H1 (cell line): ENCODE data around the gene CFP. TPM values are rescaled to one million over a fixed set of nuclear protein-coding genes. Genes with fewer than 3 reads are reported as not detected.

Source experiments
- CTCF ChIA-PET: fragments of 300-600 bp; sonication (Branson Sonifier 250); formaldehyde crosslinking; loops from one replicate; lab custom pipeline; 2021; ENCODE audit not compliant: partially characterized antibody; lab: Charles Lee
- POLR2A ChIA-PET: fragments of 300-600 bp; sonication (Branson Sonifier 250); formaldehyde crosslinking; loops from one replicate; lab custom pipeline; 2021; ENCODE audit warnings: inconsistent platforms; ENCODE audit not compliant: partially characterized antibody; lab: Charles Lee
- DNase-seq, 2 experiments: peaks; one replicate each; pipeline versions ENCODE4 v3.0.0 to v3.0.0-alpha.2; 2010 to 2022; ENCODE audit warnings: low spot score in 2 of 2, low read depth in 1 of 2, mixed read lengths in 1 of 2
- FAIRE-seq: peaks from 2 replicates; lab custom pipeline; 2011; peaks lifted over from hg19 to GRCh38; lab: Jason Lieb, UNC
- H2AFZ ChIP-seq: 2 replicates; pipeline ENCODE4 v1.8.1; 2012; ENCODE audit warnings: low read length, inconsistent platforms
- H2AK5ac ChIP-seq: 2 replicates; pipeline ENCODE4 v1.6.1; 2013; ENCODE audit warnings: low read depth, low read length
- H2BK120ac ChIP-seq: replicated peaks from 2 replicates; pipeline ENCODE3; 2013; ENCODE audit warnings: low read depth, low read length, inconsistent platforms
- H2BK12ac ChIP-seq: 2 replicates; pipeline ENCODE4 v1.6.1; 2013; ENCODE audit warnings: low read depth, low read length
- H2BK15ac ChIP-seq: 2 replicates; pipeline ENCODE4 v1.6.1; 2013; ENCODE audit warnings: low read length
- H2BK20ac ChIP-seq: 2 replicates; pipeline ENCODE4 v1.6.1; 2013; ENCODE audit warnings: low read length
- H2BK5ac ChIP-seq: 2 replicates; pipeline ENCODE4 v1.6.1; 2013; ENCODE audit warnings: low read depth, low read length
- H3K14ac ChIP-seq: 2 replicates; pipeline ENCODE4 v1.6.1; 2013; ENCODE audit warnings: inconsistent platforms; ENCODE audit not compliant: insufficient read length
- H3K18ac ChIP-seq: 2 replicates; pipeline ENCODE4 v1.6.1; 2013; ENCODE audit warnings: low read length; ENCODE audit errors: extremely low read depth
- H3K23ac ChIP-seq: 2 replicates; pipeline ENCODE4 v1.6.1; 2013; ENCODE audit warnings: inconsistent platforms; ENCODE audit not compliant: insufficient read length
- H3K23me2 ChIP-seq: 2 replicates; pipeline ENCODE4 v1.6.1; 2013; ENCODE audit warnings: low read depth, low read length
- H3K27ac ChIP-seq: 2 replicates; pipeline ENCODE4 v1.6.1; 2011; ENCODE audit warnings: low read depth, low read length, inconsistent platforms
- H3K27me3 ChIP-seq, 4 experiments: replicated peaks in 1 of 4; 1 replicate in 1 of 4; 2 replicates in 3 of 4; pipeline versions ENCODE4 v1.6.1 to v1.8.1; 2011 to 2013; ENCODE audit warnings: low read length in 3 of 4, mild to moderate bottlenecking in 3 of 4, inconsistent platforms in 2 of 4, mixed read lengths in 2 of 4, moderate library complexity in 1 of 4; ENCODE audit not compliant: control insufficient read depth in 3 of 4, insufficient read depth in 3 of 4; ENCODE audit errors: extremely low read depth in 1 of 4
- H3K36me3 ChIP-seq, 4 experiments: 2 replicates each; pipeline versions ENCODE4 v1.6.1 to v1.8.1; 2011 to 2013; ENCODE audit warnings: mild to moderate bottlenecking in 4 of 4, low read length in 3 of 4, moderate library complexity in 2 of 4, control low read depth in 1 of 4, inconsistent platforms in 1 of 4; ENCODE audit not compliant: insufficient read depth in 4 of 4, control insufficient read depth in 2 of 4
- H3K4ac ChIP-seq: replicated peaks from 2 replicates; pipeline ENCODE3; 2013; ENCODE audit warnings: low read length, low read depth, mixed read lengths, inconsistent platforms; ENCODE audit not compliant: insufficient read length
- H3K4me1 ChIP-seq, 4 experiments: replicated peaks in 1 of 4; 1 replicate in 1 of 4; 2 replicates in 3 of 4; pipeline versions ENCODE4 v1.6.1 to v1.8.1; 2011 to 2013; ENCODE audit warnings: low read length in 3 of 4, inconsistent platforms in 2 of 4, mixed read lengths in 1 of 4; ENCODE audit not compliant: insufficient read depth in 4 of 4, control insufficient read depth in 3 of 4
- H3K4me2 ChIP-seq, 2 experiments: 2 replicates each; pipeline versions ENCODE4 v1.6.1 to v1.8.1; 2011 to 2013; ENCODE audit warnings: low read depth in 2 of 2, low read length in 2 of 2, control low read depth in 1 of 2, inconsistent platforms in 1 of 2, mild to moderate bottlenecking in 1 of 2; ENCODE audit not compliant: insufficient read depth in 1 of 2
- H3K4me3 ChIP-seq, 4 experiments: fragments of 200-600, 300-600 bp in 1 of 4; sonication (generic), shearing (Covaris generic), sonication (Bioruptor Twin) in 1 of 4; 2 replicates each; pipeline versions ENCODE4 v1.5.1 to v1.8.1; 2011 to 2016; ENCODE audit warnings: low read length in 4 of 4, low read depth in 3 of 4, control low read depth in 2 of 4, inconsistent platforms in 2 of 4, mild to moderate bottlenecking in 2 of 4, mixed read lengths in 1 of 4, moderate library complexity in 1 of 4; ENCODE audit not compliant: insufficient read depth in 2 of 4; ENCODE audit errors: extremely low read depth in 1 of 4
- H3K56ac ChIP-seq: replicated peaks from 2 replicates; pipeline ENCODE3; 2013; ENCODE audit warnings: low read depth, mild to moderate bottlenecking, mixed read lengths, low read length, inconsistent platforms; ENCODE audit not compliant: insufficient read length
- H3K79me1 ChIP-seq: 2 replicates; pipeline ENCODE4 v1.6.1; 2013; ENCODE audit warnings: low read depth, low read length, control low read depth
- H3K79me2 ChIP-seq, 2 experiments: 2 replicates each; pipeline versions ENCODE4 v1.6.1 to v1.8.1; 2012 to 2013; ENCODE audit warnings: low read length in 2 of 2, mild to moderate bottlenecking in 2 of 2, inconsistent platforms in 1 of 2; ENCODE audit not compliant: insufficient read depth in 2 of 2, control insufficient read depth in 1 of 2
- H3K9ac ChIP-seq, 4 experiments: replicated peaks in 1 of 4; 1 replicate in 1 of 4; 2 replicates in 3 of 4; pipeline versions ENCODE4 v1.6.1 to v1.8.1; 2011 to 2013; ENCODE audit warnings: low read depth in 3 of 4, low read length in 3 of 4, control low read depth in 2 of 4, mild to moderate bottlenecking in 2 of 4, moderate library complexity in 2 of 4, inconsistent platforms in 1 of 4; ENCODE audit errors: extremely low read depth in 1 of 4
- H3K9me3 ChIP-seq, 2 experiments: 2 replicates each; pipeline versions ENCODE4 v1.6.1 to v1.8.1; 2012 to 2013; ENCODE audit warnings: mild to moderate bottlenecking in 2 of 2, moderate library complexity in 2 of 2, control low read depth in 1 of 2, inconsistent platforms in 1 of 2, low read depth in 1 of 2, low read length in 1 of 2, mixed read lengths in 1 of 2; ENCODE audit not compliant: insufficient read depth in 2 of 2
- H4K20me1 ChIP-seq, 2 experiments: replicated peaks in 1 of 2; 2 replicates each; pipeline versions ENCODE3 to v1.8.1; 2011 to 2013; ENCODE audit warnings: inconsistent platforms in 2 of 2, low read length in 2 of 2, mild to moderate bottlenecking in 1 of 2; ENCODE audit not compliant: insufficient read depth in 2 of 2, control insufficient read depth in 1 of 2
- H4K5ac ChIP-seq: 2 replicates; pipeline ENCODE4 v1.6.1; 2013; ENCODE audit warnings: low read length, low read depth, mixed read lengths, inconsistent platforms; ENCODE audit not compliant: insufficient read length
- H4K8ac ChIP-seq: 2 replicates; pipeline ENCODE4 v1.8.0; 2013; ENCODE audit warnings: mild to moderate bottlenecking, moderate library complexity, low read length, inconsistent platforms; ENCODE audit not compliant: insufficient read depth; ENCODE audit errors: extremely low read depth
- H4K91ac ChIP-seq: replicated peaks from 2 replicates; pipeline ENCODE3; 2013; ENCODE audit warnings: low read length, mixed read lengths, inconsistent platforms; ENCODE audit not compliant: insufficient read length
- ATF3 ChIP-seq: IDR thresholded peaks from 2 replicates; pipeline ENCODE4 v1.6.1; 2011; ENCODE audit warnings: low read depth, mild to moderate bottlenecking, low read length; ENCODE audit not compliant: insufficient read depth
- GABPA ChIP-seq: IDR thresholded peaks from 2 replicates; pipeline ENCODE4 v1.6.1; 2011; ENCODE audit warnings: mild to moderate bottlenecking, low read length, moderate library complexity, borderline replicate concordance; ENCODE audit not compliant: insufficient read depth
- HDAC2 ChIP-seq, 2 experiments: fragments of 300-600 bp in 1 of 2; sonication (generic) in 1 of 2; IDR thresholded peaks; 2 replicates each; pipeline ENCODE4 v1.6.1; 2011 to 2012; ENCODE audit warnings: low read depth in 2 of 2, low read length in 2 of 2, mild to moderate bottlenecking in 2 of 2, moderate library complexity in 2 of 2, borderline replicate concordance in 1 of 2, inconsistent platforms in 1 of 2
- HDAC6 ChIP-seq: IDR thresholded peaks from one replicate; pipeline ENCODE4 v1.7.1; 2012; ENCODE audit warnings: low read depth, mild to moderate bottlenecking, inconsistent platforms, low read length, moderate library complexity
- MAX ChIP-seq: IDR thresholded peaks from 2 replicates; pipeline ENCODE4 v1.6.1; 2012; ENCODE audit warnings: inconsistent platforms
- SP2 ChIP-seq: IDR thresholded peaks from 2 replicates; pipeline ENCODE4 v1.6.1; 2012; ENCODE audit warnings: mild to moderate bottlenecking, low read length, inconsistent platforms
- SP4 ChIP-seq: IDR thresholded peaks from 2 replicates; pipeline ENCODE4 v1.6.1; 2012; ENCODE audit warnings: low read length, inconsistent platforms
- USF2 ChIP-seq: IDR thresholded peaks from 2 replicates; pipeline ENCODE4 v1.6.1; 2011; ENCODE audit warnings: low read length, improper control_type of control experiment
- WGBS, 2 experiments: shearing (Covaris generic) in 1 of 2; methylation state at CpG; one replicate each; pipeline versions ENCODE4 v1.1.6 to v1.1.7; 2013 to 2015; ENCODE audit warnings: low lambda C conversion rate in 2 of 2, mixed read lengths in 2 of 2, inconsistent platforms in 1 of 2, low coverage in 1 of 2, missing lambda C conversion rate in 1 of 2; ENCODE audit not compliant: insufficient replicate concordance in 2 of 2, insufficient coverage in 1 of 2, insufficient read length in 1 of 2; ENCODE audit errors: extremely low coverage in 1 of 2, missing lambda C conversion rate in 1 of 2; 5-methylcytosine and 5-hydroxymethylcytosine counted together
- polyA plus RNA-seq, 7 experiments: library from polyadenylated mRNA; depleted of rRNA in 3 of 7; stranded (reverse) in 5 of 7; unstranded in 2 of 7; fragments of >200 nt in 5 of 7; fragments of 200-250 nt in 2 of 7; gene quantifications; 1 replicate in 5 of 7; 2 replicates in 1 of 7; 4 replicates in 1 of 7; pipeline versions ENCODE4 v1.2.1 to v1.2.3, GENCODE V29; 2011 to 2013; ENCODE audit warnings: missing spikeins in 2 of 7, mixed read lengths in 2 of 7
- total RNA-seq: library from RNA; stranded (reverse); fragmentation: NEBNext Ultra II Directional; extraction: Animal tissue kit (Norgen Biotek cat#: 25700); gene quantifications from 2 replicates; pipeline ENCODE4 v1.2.1, GENCODE V29; 2021

CFP gene
- total and polyA plus RNA-seq, 2 of the 8 experiments (the other 6 are each of a cell fraction or from before 2014, with no cell fraction given), result 0.76 to 2.2 TPM

GRCh38 chrX:47650164-47651042 is 20.7 kb upstream of the CFP start, which contains the start of gene ELK1:
Gene ELK1 (minus strand): TSS chrX:47650563. CDS start chrX:47641441, 9,122 bp downstream.
- 0% methylated on average over 8 of the region's 65 CpGs; no CpG with 5 or more reads in 1 of the 2 experiments for WGBS, 2 experiments
- no peaks in the 10 kb centered on the region for H3K9me3 ChIP-seq
- peak within 1 kb of the TSS; percentile 76; the same call in 1 of the 2 replicates for H2AFZ ChIP-seq
- H2BK20ac ChIP-seq, result no peak within 1 kb of the TSS
- peak within 1 kb of the TSS; percentile 74 to 88 (median 80) for H3K9ac ChIP-seq
- peak within 1 kb of the TSS; percentile 78 for H2BK5ac ChIP-seq
- no peak within 1 kb of the TSS for H2BK12ac ChIP-seq
- H3K4ac ChIP-seq, result no peak within 1 kb of the TSS
- no peak within 1 kb of the TSS for H4K91ac ChIP-seq
- H3K36me3 ChIP-seq, result peaks cover 0 to 5% (median 1%) of the 10 kb centered on the region in 4 experiments; a peak in 2 of 8 replicates
- no peaks in the 10 kb centered on the region; the same call in 1 of the 2 replicates for H3K79me1 ChIP-seq
- H3K14ac ChIP-seq, result no peak within 1 kb of the TSS
- H4K20me1 ChIP-seq, result peaks cover 0 to 3% of the 10 kb centered on the region in 2 experiments
- peak within 1 kb of the TSS; percentile 82 to 92 for H3K4me2 ChIP-seq
- no peak within 1 kb of the TSS for H2AK5ac ChIP-seq
- H3K27me3 ChIP-seq, result no peaks in the 10 kb centered on the region
- no peak within 1 kb of the TSS for H3K23ac ChIP-seq
- peak within 1 kb of the TSS; percentile 45 for H4K8ac ChIP-seq
- peak within 1 kb of the TSS; percentile 73 for H3K27ac ChIP-seq
- H3K79me2 ChIP-seq, result peaks cover 4 to 18% of the 10 kb centered on the region in 2 experiments; a peak in 3 of 4 replicates
- H3K4me1 ChIP-seq, result peaks cover 0 to 6% (median 1%) of the 10 kb centered on the region in 4 experiments; a peak in 3 of 7 replicates
- ChIA-PET CTCF (interaction anchor here (1.3 kb wide), 1 partner anchor 8 kb away, joined by 4 read pairs; no protein-coding TSS in a partner anchor), POLR2A (interaction anchor here (0.6 to 1.0 kb wide), 2 partner anchors 19 to 20 kb away, joined by 3 read pairs; no protein-coding TSS in a partner anchor)
- no peak within 1 kb of the TSS for H3K56ac ChIP-seq
- no peak within 1 kb of the TSS for H2BK15ac ChIP-seq
- H2BK120ac ChIP-seq, result no peak within 1 kb of the TSS
- DNase-seq (peak; percentile 80 to 94), FAIRE-seq (peak; percentile 99)
- H4K5ac ChIP-seq, result peak within 1 kb of the TSS; percentile 31
- peak within 1 kb of the TSS; percentile 66 to 92 (median 76) for H3K4me3 ChIP-seq
- H3K23me2 ChIP-seq, result no peaks in the 10 kb centered on the region; the same call in 1 of the 2 replicates
- H3K18ac ChIP-seq, result no peak within 1 kb of the TSS; the same call in none of the 2 replicates
- no peak for TF ChIP-seq HDAC2 (IDR thresholded peaks at IDR 0.05; ENCODE audit: borderline replicate concordance in 1 of 2, low read depth in 2 of 2, low read length in 2 of 2)
- 0 out of 2 replicates have a peak, but pooled peaks have one; percentile 72 for TF ChIP-seq SP4
- TF ChIP-seq SP2, result no peak
- no peak for TF ChIP-seq GABPA
- peak; percentile 62 for TF ChIP-seq USF2
- no peak for TF ChIP-seq ATF3
- TF ChIP-seq HDAC6, result no peak
- TF ChIP-seq MAX, result peak; percentile 50; the same call in 1 of the 2 replicates
